HepG2 (cell line): Measurements from ENCODE around the gene KIF22. TPM values are rescaled to one million over a fixed set of nuclear protein-coding genes. Genes with fewer than 3 reads are reported as not detected.

Experiments
- CREB1 ChIP-seq, 2 experiments: fragments of 450-650 bp in 1 of 2; IDR thresholded peaks; 2 replicates each; pipeline ENCODE4 v1.6.1; 2016 to 2017; ENCODE audit warnings: control low read depth in 1 of 2, mild to moderate bottlenecking in 1 of 2, missing compliant biosample characterization in 1 of 2, missing genetic modification characterization in 1 of 2
- EED ChIP-seq: sonication (generic); formaldehyde crosslinking; IDR thresholded peaks from 2 replicates; pipeline ENCODE4 v1.5.0; 2020; ENCODE audit warnings: mild to moderate bottlenecking, missing genetic modification reagents
- KDM2A ChIP-seq: sonication (generic); formaldehyde crosslinking; IDR thresholded peaks from 2 replicates; pipeline ENCODE4 v1.4.0; 2020; ENCODE audit warnings: low read depth, missing genetic modification reagents, borderline replicate concordance
- NKX3-1 ChIP-seq: sonication (generic); formaldehyde crosslinking; IDR thresholded peaks from 2 replicates; pipeline ENCODE4 v1.5.0; 2020; ENCODE audit warnings: missing genetic modification reagents
- NONO ChIP-seq, 2 experiments: fragments of 450-650 bp in 1 of 2; sonication (generic) in 1 of 2; formaldehyde crosslinking in 1 of 2; IDR thresholded peaks in 1 of 2; conservative IDR thresholded peaks in 1 of 2; 2 replicates each; pipeline versions ENCODE4 v1.6.1 to v1.8.0; 2017 to 2022; ENCODE audit warnings: mild to moderate bottlenecking in 1 of 2, missing genetic modification reagents in 1 of 2, moderate library complexity in 1 of 2
- POLR2AphosphoS5 ChIP-seq: IDR thresholded peaks from 2 replicates; pipeline ENCODE4 v1.6.1; 2012; ENCODE audit warnings: low read depth, low read length
- SOX13 ChIP-seq, 3 experiments: fragments of 450-650 bp in 1 of 3; sonication (generic) in 1 of 3; formaldehyde crosslinking in 1 of 3; IDR thresholded peaks in 2 of 3; conservative IDR thresholded peaks in 1 of 3; 2 replicates each; pipeline versions ENCODE4 v1.5.0 to v1.6.1; 2016 to 2020; ENCODE audit warnings: antibody characterized with exemption in 1 of 3, mild to moderate bottlenecking in 1 of 3, missing compliant biosample characterization in 1 of 3, missing genetic modification reagents in 1 of 3, moderate library complexity in 1 of 3
- THRA ChIP-seq: sonication (generic); formaldehyde crosslinking; IDR thresholded peaks from 2 replicates; pipeline ENCODE4 v1.4.0; 2020; ENCODE audit warnings: missing genetic modification reagents, borderline replicate concordance
- ZBTB4 ChIP-seq: sonication (generic); formaldehyde crosslinking; IDR thresholded peaks from 2 replicates; pipeline ENCODE4 v1.4.0; 2020; ENCODE audit warnings: missing genetic modification reagents, mild to moderate bottlenecking, borderline replicate concordance
- ZFP91 ChIP-seq: sonication (generic); formaldehyde crosslinking; IDR thresholded peaks from 2 replicates; pipeline ENCODE4 v1.9.0; 2022; ENCODE audit warnings: missing genetic modification reagents, mild to moderate bottlenecking, borderline replicate concordance
- ZIK1 ChIP-seq: sonication (generic); formaldehyde crosslinking; IDR thresholded peaks from 2 replicates; pipeline ENCODE4 v1.5.0; 2020; ENCODE audit warnings: mild to moderate bottlenecking, low read depth, missing genetic modification reagents, borderline replicate concordance
- ZNF207 ChIP-seq: fragments of 450-650 bp; IDR thresholded peaks from 2 replicates; pipeline ENCODE4 v1.6.1; 2016; ENCODE audit warnings: antibody characterized with exemption, borderline replicate concordance
- ZNF296 ChIP-seq: sonication (generic); formaldehyde crosslinking; conservative IDR thresholded peaks from 2 replicates; pipeline ENCODE4 v1.5.0; 2020; ENCODE audit warnings: mild to moderate bottlenecking, missing genetic modification reagents
- ZNF749 ChIP-seq: sonication (generic); formaldehyde crosslinking; IDR thresholded peaks from 2 replicates; pipeline ENCODE4 v1.8.0; 2022; ENCODE audit warnings: mild to moderate bottlenecking, missing genetic modification reagents, moderate library complexity, borderline replicate concordance
- polyA plus RNA-seq, 8 experiments: library from polyadenylated mRNA; depleted of rRNA in 3 of 8; stranded (reverse) in 7 of 8; unstranded in 1 of 8; fragments of >200 nt; fragmentation: Illumina TruSeq in 4 of 8; extraction: Trizol in 4 of 8; gene quantifications; 2 replicates each; pipeline versions ENCODE4 v1.2.1 to v1.2.3, GENCODE V29; 2011 to 2016; ENCODE audit warnings: low read depth in 4 of 8, missing spikeins in 1 of 8, mixed read lengths in 1 of 8; ENCODE audit not compliant: insufficient read depth in 1 of 8
- total RNA-seq, 5 experiments: library from RNA; depleted of rRNA; stranded (reverse); fragments of >200 nt; fragmentation: Illumina TruSeq; extraction: Trizol; gene quantifications; 2 replicates each; pipeline ENCODE4 v1.2.3, GENCODE V29; 2016; ENCODE audit warnings: low read depth in 1 of 5
- TF ChIP-seq, protein P1 (sequence below): sonication (generic); formaldehyde crosslinking; IDR thresholded peaks from 2 replicates; pipeline ENCODE4 v1.4.0; 2020; ENCODE audit warnings: missing genetic modification reagents, mild to moderate bottlenecking, borderline replicate concordance

KIF22 gene
- total and polyA plus RNA-seq, 2 of the 13 experiments (the other 11 are each of a cell fraction or from before 2014, with no cell fraction given), result 95.8 to 118 TPM

DNA sequence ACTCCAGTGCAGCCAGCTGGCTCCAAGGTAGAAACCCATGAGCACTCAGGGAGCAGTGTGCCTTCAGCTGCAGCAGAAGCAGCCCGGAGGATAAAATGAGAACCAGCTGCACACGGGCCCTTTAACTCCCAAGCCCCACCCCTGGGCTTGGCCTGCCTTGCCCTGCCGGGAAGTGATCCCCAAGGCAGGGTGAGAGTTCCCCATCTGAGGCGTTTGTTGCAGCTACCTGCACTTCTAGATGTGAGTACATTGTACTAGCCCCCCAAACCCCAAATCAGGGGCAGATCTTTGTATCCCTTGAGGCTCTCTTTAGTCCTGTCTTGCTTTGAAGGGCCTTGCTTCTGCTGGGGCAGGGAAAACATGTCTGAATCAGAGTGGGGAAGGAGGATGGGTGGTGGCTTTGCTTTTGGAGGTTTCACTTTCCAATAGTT lies 29.7 kb downstream of the KIF22 start, which contains the start of gene MVP (continued):
- TF ChIP-seq CREB1 (IDR thresholded peaks at IDR 0.05), result no peak
- TF ChIP-seq CREB1 (CRISPR knock-in tag; IDR thresholded peaks at IDR 0.05), result 0 out of 2 replicates have a peak, but pooled peaks have one; percentile 24
- TF ChIP-seq ZNF296 (CRISPR knock-in tag), result no peak
- no peak for TF ChIP-seq EED
- TF ChIP-seq ZFP91 (CRISPR knock-in tag), result peak; percentile 99
- peak; percentile 52; the same call in 1 of the 2 replicates for TF ChIP-seq KDM2A (CRISPR knock-in tag)
- TF ChIP-seq POLR2AphosphoS5, result peak; percentile 68
- no peak for TF ChIP-seq ZNF207
- TF ChIP-seq ZIK1 (CRISPR knock-in tag), result no peak
- no peak for TF ChIP-seq NONO (IDR thresholded peaks at IDR 0.05)
- TF ChIP-seq NONO (CRISPR knock-in tag; conservative IDR thresholded peaks at IDR 0.05), result 0 out of 2 replicates have a peak, but pooled peaks have one; percentile 21
- TF ChIP-seq ZNF749 (CRISPR knock-in tag), result no peak
- TF ChIP-seq, protein P1, sequence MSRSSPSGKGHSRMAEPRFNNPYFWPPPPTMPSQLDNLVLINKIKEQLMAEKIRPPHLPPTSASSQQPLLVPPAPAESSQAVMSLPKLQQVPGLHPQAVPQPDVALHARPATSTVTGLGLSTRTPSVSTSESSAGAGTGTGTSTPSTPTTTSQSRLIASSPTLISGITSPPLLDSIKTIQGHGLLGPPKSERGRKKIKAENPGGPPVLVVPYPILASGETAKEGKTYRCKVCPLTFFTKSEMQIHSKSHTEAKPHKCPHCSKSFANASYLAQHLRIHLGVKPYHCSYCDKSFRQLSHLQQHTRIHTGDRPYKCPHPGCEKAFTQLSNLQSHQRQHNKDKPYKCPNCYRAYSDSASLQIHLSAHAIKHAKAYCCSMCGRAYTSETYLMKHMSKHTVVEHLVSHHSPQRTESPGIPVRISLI, result no peak
- TF ChIP-seq ZBTB4 (CRISPR knock-in tag), result no peak
- TF ChIP-seq NKX3-1, result 0 out of 2 replicates have a peak, but pooled peaks have one; percentile 24
- TF ChIP-seq THRA, result peak; percentile 30; the same call in 1 of the 2 replicates
- TF ChIP-seq SOX13 (IDR thresholded peaks at IDR 0.05), result no peak
- TF ChIP-seq SOX13 (CRISPR knock-in tag; conservative IDR thresholded peaks at IDR 0.05 in 1 of 2, IDR thresholded peaks at IDR 0.05 in 1 of 2), result 0 out of 4 replicates have a peak, but pooled peaks of 1 of the 2 experiments have one; percentile 10
